ENCODE results near the gene MBNL3. TPM values are rescaled to one million over a fixed set of nuclear protein-coding genes. Genes with fewer than 3 reads are reported as not detected.

Gene MBNL3
- total RNA-seq, 1 experiment from 2014 or later = 195 TPM

- H3K9me3 Mint-ChIP-seq (ENCODE audit: unreplicated experiment) = peaks cover 9% of the 10 kb centered on the region
- Histone ChIP-seq H3K36me3 (ENCODE audit: control insufficient read depth, insufficient read depth, low read length) (no peaks in the 10 kb centered on the region), H3K4me3 (ENCODE audit: low read depth, low read length) (no peak overlapping the region), H3K4me1 (peaks cover 49% of the 10 kb centered on the region), H3K9me3 (no peaks in the 10 kb centered on the region), H3K27me3 (replicated peaks; ENCODE audit: control insufficient read depth, insufficient read depth, low read length) (no peaks in the 10 kb centered on the region)
- peak overlapping the region; percentile 20 for H3K4me3 Mint-ChIP-seq (ENCODE audit: unreplicated experiment)
- DNase-seq = peak; percentile 70 to 76
- TF ChIP-seq CTCF (IDR thresholded peaks at IDR 0.05; ENCODE audit: insufficient read depth in 1 of 2, low read depth in 1 of 2, low read length in 1 of 2, severe bottlenecking in 1 of 2, unreplicated experiment in 1 of 2) = no peak
- intact Hi-C loops (cut with micrococcal nuclease; ENCODE audit: unreplicated experiment) = loop anchor here (1.0 kb wide), 2 partner anchors 25 to 37 kb away; no protein-coding TSS in a partner anchor
- CTCF ChIA-PET = no interaction called here
- no peaks in the 10 kb centered on the region for H3K27me3 Mint-ChIP-seq (ENCODE audit: insufficient read depth, unreplicated experiment)
- H3K27ac Mint-ChIP-seq (ENCODE audit: unreplicated experiment) = peak overlapping the region; percentile 85
- POLR2A ChIA-PET = interaction anchor here (0.6 kb wide), 1 partner anchor 25 kb away, joined by 4 read pairs; no protein-coding TSS in a partner anchor
- peaks cover 11% of the 10 kb centered on the region for H3K36me3 Mint-ChIP-seq (ENCODE audit: insufficient read depth, unreplicated experiment)
- H3K4me1 Mint-ChIP-seq (ENCODE audit: low read depth, unreplicated experiment) = peaks cover 34% of the 10 kb centered on the region
- BruUV-seq (replicated peaks) = no TSS peak
Measured at GRCh38 chrX:132367984-132368383, 120.9 kb downstream of the MBNL3 start.

- no peak overlapping the region for H3K4me3 ChIP-seq (ENCODE audit: low read depth, low read length)
- H3K27me3 Mint-ChIP-seq (ENCODE audit: insufficient read depth, unreplicated experiment) = no peaks in the 10 kb centered on the region
- H3K9me3 Mint-ChIP-seq (ENCODE audit: unreplicated experiment) = peaks cover 9% of the 10 kb centered on the region
- H3K9me3 ChIP-seq = no peaks in the 10 kb centered on the region
- H3K36me3 ChIP-seq (ENCODE audit: control insufficient read depth, insufficient read depth, low read length) = no peaks in the 10 kb centered on the region
- CTCF ChIA-PET = no interaction called here
- TF ChIP-seq CTCF (IDR thresholded peaks at IDR 0.05; ENCODE audit: insufficient read depth in 1 of 2, low read depth in 1 of 2, low read length in 1 of 2, severe bottlenecking in 1 of 2, unreplicated experiment in 1 of 2) = no peak
- peak overlapping the region; percentile 85 for H3K27ac Mint-ChIP-seq (ENCODE audit: unreplicated experiment)
- peaks cover 11% of the 10 kb centered on the region for H3K36me3 Mint-ChIP-seq (ENCODE audit: insufficient read depth, unreplicated experiment)
- peaks cover 34% of the 10 kb centered on the region for H3K4me1 Mint-ChIP-seq (ENCODE audit: low read depth, unreplicated experiment)
- H3K27me3 ChIP-seq (replicated peaks; ENCODE audit: control insufficient read depth, insufficient read depth, low read length) = no peaks in the 10 kb centered on the region
- no peak for DNase-seq
- no TSS peak for BruUV-seq (replicated peaks)
- intact Hi-C loops (cut with micrococcal nuclease; ENCODE audit: unreplicated experiment) = no loop called here
- POLR2A ChIA-PET = no interaction called here
- H3K4me1 ChIP-seq = peaks cover 49% of the 10 kb centered on the region
- peak overlapping the region; percentile 8 for H3K4me3 Mint-ChIP-seq (ENCODE audit: unreplicated experiment)
Measured at GRCh38 chrX:132367314-132367713, 121.5 kb downstream of the MBNL3 start.

GRCh38 chrX:132365490-132365889 is 123.3 kb downstream of the MBNL3 start:
- Mint-ChIP-seq H3K36me3 (ENCODE audit: insufficient read depth, unreplicated experiment) (peaks cover 11% of the 10 kb centered on the region), H3K4me3 (ENCODE audit: unreplicated experiment) (no peak overlapping the region), H3K27me3 (ENCODE audit: insufficient read depth, unreplicated experiment) (no peaks in the 10 kb centered on the region), H3K27ac (ENCODE audit: unreplicated experiment) (peak overlapping the region; percentile 85), H3K4me1 (ENCODE audit: low read depth, unreplicated experiment) (peaks cover 34% of the 10 kb centered on the region), H3K9me3 (ENCODE audit: unreplicated experiment) (peaks cover 9% of the 10 kb centered on the region)
- POLR2A ChIA-PET = no interaction called here
- Histone ChIP-seq H3K27me3 (replicated peaks; ENCODE audit: control insufficient read depth, insufficient read depth, low read length) (no peaks in the 10 kb centered on the region), H3K4me1 (peaks cover 39% of the 10 kb centered on the region), H3K4me3 (ENCODE audit: low read depth, low read length) (no peak overlapping the region), H3K36me3 (ENCODE audit: control insufficient read depth, insufficient read depth, low read length) (no peaks in the 10 kb centered on the region), H3K9me3 (no peaks in the 10 kb centered on the region)
- TF ChIP-seq CTCF (IDR thresholded peaks at IDR 0.05; ENCODE audit: insufficient read depth in 1 of 2, low read depth in 1 of 2, low read length in 1 of 2, severe bottlenecking in 1 of 2, unreplicated experiment in 1 of 2) = no peak
- CTCF ChIA-PET = no interaction called here
- no TSS peak for BruUV-seq (replicated peaks)
- intact Hi-C loops (cut with micrococcal nuclease; ENCODE audit: unreplicated experiment) = no loop called here
- no peak for DNase-seq

All from Caco-2 (cell line).